Measurements from ENCODE around the gene IRAK1. TPM values are rescaled to one million over a fixed set of nuclear protein-coding genes. Genes with fewer than 3 reads are reported as not detected.

Gene IRAK1
- total RNA-seq, 1 donor from 2014 or later: 105 TPM

DNA sequence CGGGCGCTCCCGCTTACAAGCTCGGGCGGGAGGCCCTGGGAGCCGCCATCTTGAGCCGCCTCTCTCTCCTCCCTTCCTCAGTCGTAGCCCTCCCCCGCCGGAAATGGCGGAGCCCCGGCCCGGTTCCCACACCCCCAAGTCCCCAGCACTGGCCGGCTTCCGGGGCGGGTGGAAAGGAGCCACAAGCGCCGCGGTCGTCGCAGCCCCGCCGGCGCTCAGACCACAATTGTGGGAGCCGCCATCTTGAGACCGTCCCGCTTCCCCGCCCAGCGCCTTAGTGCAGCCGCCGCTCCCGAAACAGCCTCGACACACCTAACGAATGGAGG, 48.6 kb downstream of the IRAK1 start:
- Histone ChIP-seq H3K27me3 (no peaks in the 10 kb centered on the region), H3K4me1 (peaks cover 16 to 18% of the 10 kb centered on the region in 2 donors), H3K27ac (peak overlapping the region; percentile 98 to 99), H3K4me3 (peak overlapping the region; percentile 84 to 91), H3K36me3 (no peaks in the 10 kb centered on the region), H3K9me3 (no peaks in the 10 kb centered on the region)
- intact Hi-C loops (cut with DNase I): loop anchor here (5.0 kb wide), 1 partner anchor 571 kb away; no protein-coding TSS in a partner anchor
- DNase-seq (ENCODE audit: low spot score in 2 of 2): peak; percentile 77 to 95
- TF ChIP-seq, protein P1, sequence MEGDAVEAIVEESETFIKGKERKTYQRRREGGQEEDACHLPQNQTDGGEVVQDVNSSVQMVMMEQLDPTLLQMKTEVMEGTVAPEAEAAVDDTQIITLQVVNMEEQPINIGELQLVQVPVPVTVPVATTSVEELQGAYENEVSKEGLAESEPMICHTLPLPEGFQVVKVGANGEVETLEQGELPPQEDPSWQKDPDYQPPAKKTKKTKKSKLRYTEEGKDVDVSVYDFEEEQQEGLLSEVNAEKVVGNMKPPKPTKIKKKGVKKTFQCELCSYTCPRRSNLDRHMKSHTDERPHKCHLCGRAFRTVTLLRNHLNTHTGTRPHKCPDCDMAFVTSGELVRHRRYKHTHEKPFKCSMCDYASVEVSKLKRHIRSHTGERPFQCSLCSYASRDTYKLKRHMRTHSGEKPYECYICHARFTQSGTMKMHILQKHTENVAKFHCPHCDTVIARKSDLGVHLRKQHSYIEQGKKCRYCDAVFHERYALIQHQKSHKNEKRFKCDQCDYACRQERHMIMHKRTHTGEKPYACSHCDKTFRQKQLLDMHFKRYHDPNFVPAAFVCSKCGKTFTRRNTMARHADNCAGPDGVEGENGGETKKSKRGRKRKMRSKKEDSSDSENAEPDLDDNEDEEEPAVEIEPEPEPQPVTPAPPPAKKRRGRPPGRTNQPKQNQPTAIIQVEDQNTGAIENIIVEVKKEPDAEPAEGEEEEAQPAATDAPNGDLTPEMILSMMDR (IDR thresholded peaks at IDR 0.05): no peak

DNA sequence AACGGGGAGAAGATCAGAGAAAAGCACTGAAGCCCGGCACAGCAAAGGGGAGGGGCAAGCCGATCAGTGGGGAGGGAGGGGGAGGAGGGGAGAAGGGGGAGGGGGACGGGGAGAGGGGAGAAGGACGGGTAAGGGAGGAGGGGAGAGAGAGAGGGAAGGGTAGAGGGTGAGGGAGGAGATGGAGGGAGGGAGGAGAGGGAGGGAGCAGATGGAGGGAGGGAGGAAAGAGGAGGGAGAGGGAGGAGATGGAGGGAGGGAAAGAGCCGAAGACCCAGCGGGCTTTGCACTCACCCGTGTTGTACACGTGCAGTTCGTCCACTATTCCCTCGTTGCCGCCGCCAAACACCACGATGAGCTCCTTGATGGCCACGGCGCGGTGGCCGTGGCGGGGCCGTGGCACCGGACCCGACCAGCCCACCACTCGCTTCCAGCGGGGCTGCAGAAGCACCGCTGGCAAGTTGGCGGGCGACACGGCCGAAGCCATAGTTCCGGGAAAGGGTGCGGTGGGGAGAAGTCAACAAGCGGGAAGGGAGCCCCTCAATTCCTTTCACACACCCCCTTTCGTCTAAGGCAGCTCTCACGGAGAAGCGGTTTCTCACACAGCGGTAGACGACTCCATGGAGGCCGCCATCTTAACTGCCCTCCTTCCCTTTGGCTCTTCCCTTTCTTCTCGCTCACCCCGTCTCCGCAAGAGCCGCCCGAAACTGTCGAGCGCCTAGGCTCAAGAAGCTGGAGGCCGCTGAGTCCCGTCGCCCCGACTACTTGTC, 49.2 kb downstream of the IRAK1 start:
- TF ChIP-seq, protein P1 (IDR thresholded peaks at IDR 0.05): no peak
- peak overlapping the region; percentile 98 to 99 for H3K27ac ChIP-seq
- H3K4me1 ChIP-seq: peaks cover 18 to 21% of the 10 kb centered on the region in 2 donors
- H3K36me3 ChIP-seq: no peaks in the 10 kb centered on the region
- H3K9me3 ChIP-seq: no peaks in the 10 kb centered on the region
- DNase-seq (ENCODE audit: low spot score in 2 of 2): no peak
- intact Hi-C loops (cut with DNase I): loop anchor here (5.0 kb wide), 1 partner anchor 572 kb away; no protein-coding TSS in a partner anchor
- H3K4me3 ChIP-seq: peak overlapping the region; percentile 84 to 91
- no peaks in the 10 kb centered on the region for H3K27me3 ChIP-seq

DNA sequence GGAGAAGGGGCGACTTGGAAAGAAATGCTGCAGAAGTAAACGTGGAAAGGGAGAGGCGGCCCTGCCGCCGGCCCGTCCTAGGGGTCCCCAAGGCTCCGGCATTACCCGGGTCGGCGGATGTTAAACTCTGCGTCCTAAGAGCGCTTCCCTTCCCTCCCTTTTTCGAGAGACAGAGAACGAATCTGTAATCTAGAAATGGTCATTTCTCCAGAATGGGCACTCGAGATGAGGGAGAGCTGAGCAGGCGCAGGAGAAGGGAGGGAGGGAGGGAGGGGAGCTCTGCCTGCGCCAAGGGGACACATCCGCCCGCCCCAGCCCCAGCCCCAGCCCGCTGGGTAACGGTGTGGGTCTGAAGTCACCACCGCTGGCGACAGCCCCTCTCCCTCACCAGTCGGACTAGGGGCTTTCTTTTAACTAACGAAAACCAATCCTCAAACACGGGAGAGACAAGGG, 49.8 kb downstream of the IRAK1 start:
- intact Hi-C loops (cut with DNase I): loop anchor here (5.0 kb wide), 1 partner anchor 572 kb away; no protein-coding TSS in a partner anchor
- no peaks in the 10 kb centered on the region for H3K27me3 ChIP-seq
- DNase-seq (ENCODE audit: low spot score in 2 of 2): no peak
- no peaks in the 10 kb centered on the region for H3K9me3 ChIP-seq
- H3K4me3 ChIP-seq: peak overlapping the region; percentile 84 to 91
- TF ChIP-seq, protein P1 (IDR thresholded peaks at IDR 0.05): no peak
- H3K36me3 ChIP-seq: no peaks in the 10 kb centered on the region
- H3K4me1 ChIP-seq: peaks cover 18 to 21% of the 10 kb centered on the region in 2 donors
- peak overlapping the region; percentile 98 to 99 for H3K27ac ChIP-seq

GRCh38 chrX:153969125-153969903, 50.4 kb downstream of the IRAK1 start:
- H3K9me3 ChIP-seq: no peaks in the 10 kb centered on the region
- H3K27ac ChIP-seq: peak overlapping the region; percentile 98 to 99
- intact Hi-C loops (cut with DNase I): no loop called here
- H3K4me3 ChIP-seq: peak overlapping the region; percentile 84 to 91
- H3K27me3 ChIP-seq: no peaks in the 10 kb centered on the region
- H3K36me3 ChIP-seq: peaks cover 1 to 3% of the 10 kb centered on the region in 2 donors
- DNase-seq (ENCODE audit: low spot score in 2 of 2): no peak
- TF ChIP-seq, protein P1 (IDR thresholded peaks at IDR 0.05): no peak
- peaks cover 18 to 21% of the 10 kb centered on the region in 2 donors for H3K4me1 ChIP-seq

- intact Hi-C loops (cut with DNase I): no loop called here
- Histone ChIP-seq H3K9me3 (no peaks in the 10 kb centered on the region), H3K4me1 (peaks cover 16 to 21% of the 10 kb centered on the region in 2 donors), H3K27me3 (no peaks in the 10 kb centered on the region), H3K4me3 (peak overlapping the region; percentile 84 to 91), H3K27ac (peak overlapping the region; percentile 98 to 99), H3K36me3 (peaks cover 6 to 8% of the 10 kb centered on the region in 2 donors)
- TF ChIP-seq, protein P1 (IDR thresholded peaks at IDR 0.05): no peak
- no peak for DNase-seq (ENCODE audit: low spot score in 2 of 2)
Measured at GRCh38 chrX:153968754-153969124, 51.0 kb downstream of the IRAK1 start.

Measured in ascending aorta (tissue), 2 donors.